BJ (cell line): ENCODE results near the gene RYR1. TPM values are rescaled to one million over a fixed set of nuclear protein-coding genes. Genes with fewer than 3 reads are reported as not detected.

Experiments
- CTCF ChIA-PET: fragments of 350-600 bp; formaldehyde crosslinking; extraction: SDS; loops from one replicate; lab custom pipeline; 2021; ENCODE audit warnings: antibody characterized with exemption, inconsistent platforms; lab: Yijun Ruan, JAX
- POLR2A ChIA-PET: fragments of 300-600 bp; sonication (Branson Sonifier 250); formaldehyde crosslinking; extraction: SDS; loops from one replicate; lab custom pipeline; 2021; ENCODE audit warnings: antibody characterized with exemption; lab: Charles Lee
- DNase-seq: peaks from one replicate; pipeline ENCODE4 v3.0.0-alpha.2; 2011; ENCODE audit warnings: low read depth
- H3K27me3 ChIP-seq: 2 replicates; pipeline ENCODE4 v1.6.0; 2011; ENCODE audit warnings: low read length; ENCODE audit not compliant: control insufficient read depth, insufficient read depth
- H3K36me3 ChIP-seq: 2 replicates; pipeline ENCODE4 v1.5.1; 2011; ENCODE audit warnings: low read length; ENCODE audit not compliant: control insufficient read depth, insufficient read depth
- H3K4me3 ChIP-seq: 2 replicates; pipeline ENCODE4 v1.5.1; 2011; ENCODE audit warnings: low read depth, mild to moderate bottlenecking, control low read depth, low read length
- CTCF ChIP-seq: IDR thresholded peaks from 2 replicates; pipeline ENCODE4 v1.5.1; 2011; ENCODE audit warnings: low read depth, mild to moderate bottlenecking, control low read depth, inconsistent platforms, low read length, moderate library complexity; ENCODE audit not compliant: insufficient read depth
- polyA plus RNA-seq: library from polyadenylated mRNA; depleted of rRNA; stranded (reverse); fragments of >200 nt; gene quantifications from 2 replicates; pipeline ENCODE4 v1.2.3, GENCODE V29; 2011

Gene RYR1
- polyA plus RNA-seq, 1 experiment, result 0.04 TPM

GRCh38 chr19:38457690-38458405 is 24.4 kb downstream of the RYR1 start:
- TF ChIP-seq CTCF, result no peak
- Histone ChIP-seq H3K36me3 (no peaks in the 10 kb centered on the region), H3K4me3 (no peak overlapping the region), H3K27me3 (no peaks in the 10 kb centered on the region)
- no peak for DNase-seq
- ChIA-PET CTCF (no interaction called here), POLR2A (no interaction called here)

GRCh38 chr19:38458991-38459390 is 25.5 kb downstream of the RYR1 start:
- Histone ChIP-seq H3K27me3 (no peaks in the 10 kb centered on the region), H3K4me3 (no peak overlapping the region), H3K36me3 (no peaks in the 10 kb centered on the region)
- DNase-seq, result no peak
- POLR2A ChIA-PET, result no interaction called here
- CTCF ChIA-PET, result no interaction called here
- no peak for TF ChIP-seq CTCF

GRCh38 chr19:38463365-38463764 is 29.9 kb downstream of the RYR1 start:
- POLR2A ChIA-PET, result no interaction called here

GRCh38 chr19:38464421-38465082 is 31.1 kb downstream of the RYR1 start:
- CTCF ChIA-PET, result no interaction called here
- Histone ChIP-seq H3K36me3 (no peaks in the 10 kb centered on the region), H3K4me3 (no peak overlapping the region), H3K27me3 (no peaks in the 10 kb centered on the region)
- POLR2A ChIA-PET, result no interaction called here
- DNase-seq, result no peak
- TF ChIP-seq CTCF, result no peak

More at GRCh38 chr19:38463365-38463764, 29.9 kb downstream of the RYR1 start:
- CTCF ChIA-PET, result no interaction called here
- H3K27me3 ChIP-seq, result no peaks in the 10 kb centered on the region
- H3K4me3 ChIP-seq, result no peak overlapping the region
- no peak for TF ChIP-seq CTCF
- DNase-seq, result no peak
- no peaks in the 10 kb centered on the region for H3K36me3 ChIP-seq

- TF ChIP-seq CTCF, result no peak
- Histone ChIP-seq H3K4me3 (no peak overlapping the region), H3K27me3 (no peaks in the 10 kb centered on the region), H3K36me3 (no peaks in the 10 kb centered on the region)
- DNase-seq, result no peak
- POLR2A ChIA-PET, result no interaction called here
- CTCF ChIA-PET, result no interaction called here
These were observed 32.6 kb downstream of the RYR1 start for GRCh38 chr19:38466050-38466449.
